ENCODE measurements around the gene IFT27.

IFT27 gene

DNA sequence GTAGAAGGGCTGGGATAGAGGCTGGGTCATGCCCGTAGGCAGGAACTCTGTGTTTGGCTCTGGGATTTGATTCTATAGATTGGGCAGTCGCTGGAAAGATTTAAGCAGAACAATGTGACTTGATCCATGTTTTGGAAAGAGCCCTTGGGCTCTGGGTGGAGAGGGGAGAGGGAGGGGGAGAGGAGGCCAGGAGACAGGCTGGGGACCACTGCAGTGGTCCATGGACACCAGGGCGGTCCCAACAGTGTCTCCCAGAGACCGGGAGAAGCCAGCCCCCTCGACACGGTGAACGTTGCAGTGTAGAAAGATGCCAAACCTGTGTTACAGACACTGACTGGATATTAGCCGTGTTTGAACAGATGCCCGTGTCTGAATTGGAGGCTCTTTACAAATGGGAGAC is 21.5 kb upstream of the IFT27 start:
- DNase-seq (ENCODE audit: extremely low read depth in 1 of 2, low read depth in 1 of 2) = no peak

DNA sequence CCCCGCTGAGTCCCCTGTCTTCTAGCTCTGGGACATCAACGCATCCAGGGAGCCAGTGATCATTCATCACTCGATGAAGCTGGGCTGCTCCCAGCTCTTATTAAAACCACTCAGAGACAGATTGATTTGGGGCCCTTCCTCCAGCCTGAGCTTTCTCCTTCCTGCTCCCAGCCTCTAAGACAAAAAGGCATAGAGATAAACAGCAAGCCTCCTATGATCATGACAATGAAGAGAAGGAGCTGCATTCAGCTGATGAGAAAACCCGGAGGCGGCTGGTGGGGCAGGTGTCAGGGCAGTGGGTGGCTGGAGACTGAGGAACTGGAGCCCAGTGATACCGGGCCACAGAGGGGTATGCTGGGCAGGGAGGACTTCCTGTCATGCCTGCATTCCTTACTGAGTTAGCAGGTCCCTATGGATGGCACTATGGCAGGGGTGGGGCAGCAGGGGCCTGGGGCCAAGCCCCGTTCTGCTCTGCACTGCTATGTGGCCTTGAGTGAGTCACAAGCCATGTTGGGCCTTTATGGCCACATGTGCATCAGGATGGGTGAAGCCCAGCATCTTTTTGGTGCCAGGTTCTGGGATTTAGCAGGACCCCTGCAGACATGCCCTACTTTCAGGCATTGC is 20.7 kb upstream of the IFT27 start:
- no peak for DNase-seq (ENCODE audit: extremely low read depth in 1 of 2, low read depth in 1 of 2)

DNA sequence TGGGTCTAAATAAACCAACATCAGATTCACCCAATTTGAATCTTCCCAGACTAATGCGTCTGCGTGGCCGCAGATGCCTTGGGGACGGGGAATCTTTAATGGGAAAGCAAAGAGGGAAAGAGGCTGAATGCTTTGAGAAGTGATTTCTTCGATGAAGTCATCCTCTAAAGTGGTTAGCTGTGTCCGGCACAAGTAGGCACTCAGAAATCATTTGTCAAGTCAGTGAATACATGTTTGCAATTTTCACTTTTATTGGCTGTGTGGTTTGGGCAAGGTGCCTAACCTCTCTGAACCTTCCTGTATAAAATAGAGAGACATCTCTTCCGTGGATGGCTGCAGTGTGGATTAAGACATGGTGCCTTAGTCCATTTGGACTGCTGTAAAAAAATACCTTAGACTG is 19.7 kb upstream of the IFT27 start:
- no peak for DNase-seq (ENCODE audit: extremely low read depth in 1 of 2, low read depth in 1 of 2)

DNA sequence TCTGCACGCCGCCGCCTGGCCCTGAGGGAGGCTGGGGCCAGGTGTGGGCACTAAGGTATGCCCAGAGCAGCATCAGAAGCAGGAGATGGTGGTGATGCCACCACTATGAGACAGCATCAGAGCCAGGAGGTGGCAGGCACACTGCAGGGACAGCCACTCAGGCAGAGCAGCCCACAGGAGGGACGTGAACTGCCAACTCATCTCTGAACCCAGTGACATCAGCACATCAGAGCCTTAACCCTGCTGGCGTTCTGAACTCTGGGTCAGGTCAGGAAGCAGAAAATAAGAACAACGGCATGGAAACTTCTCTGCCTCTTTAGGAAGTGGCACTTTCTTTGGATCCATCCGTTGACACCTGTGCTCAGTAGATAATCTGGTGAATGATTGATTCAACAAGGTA is 14.7 kb upstream of the IFT27 start:
- DNase-seq (ENCODE audit: extremely low read depth in 1 of 2, low read depth in 1 of 2) = peak in 1 of 2 donors; percentile 44

DNA sequence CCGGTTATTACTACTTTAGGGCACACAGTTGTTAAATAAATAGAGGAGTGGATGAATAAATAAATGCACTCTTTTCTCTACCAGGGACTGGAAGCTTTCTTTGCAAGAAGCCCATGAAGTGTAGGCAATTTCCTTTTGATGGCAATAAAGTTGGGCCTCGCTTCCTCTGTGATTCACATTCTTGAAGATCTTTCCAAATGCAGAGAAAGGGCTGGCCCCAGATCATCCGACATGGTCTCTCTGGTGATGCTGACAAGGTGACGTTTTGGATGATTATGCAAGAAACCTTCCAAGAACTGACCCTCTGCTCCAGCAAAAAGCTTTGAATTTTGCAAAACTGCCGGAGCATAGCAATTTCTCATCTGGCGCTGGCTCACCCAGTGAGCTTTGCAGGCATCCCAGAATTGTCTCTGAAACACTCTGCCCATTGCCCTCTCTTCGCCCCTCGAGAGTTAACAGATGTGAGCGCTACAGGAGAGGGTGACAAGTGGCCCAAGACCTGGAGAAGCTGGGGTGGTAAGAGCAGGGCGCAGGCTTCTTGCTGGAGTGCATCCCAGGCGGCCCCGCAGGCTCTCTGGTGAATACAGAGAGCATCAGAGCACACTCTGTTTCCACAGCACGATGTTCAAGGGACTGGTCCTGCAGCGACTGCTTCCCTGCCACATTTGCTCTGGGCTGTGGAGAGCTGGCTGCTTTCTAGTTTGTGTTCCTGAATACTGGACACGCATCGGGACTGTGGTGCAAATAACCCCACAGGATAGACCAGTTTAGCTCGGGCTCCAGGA is 11.5 kb upstream of the IFT27 start:
- no peak for DNase-seq (ENCODE audit: extremely low read depth in 1 of 2, low read depth in 1 of 2)

DNA sequence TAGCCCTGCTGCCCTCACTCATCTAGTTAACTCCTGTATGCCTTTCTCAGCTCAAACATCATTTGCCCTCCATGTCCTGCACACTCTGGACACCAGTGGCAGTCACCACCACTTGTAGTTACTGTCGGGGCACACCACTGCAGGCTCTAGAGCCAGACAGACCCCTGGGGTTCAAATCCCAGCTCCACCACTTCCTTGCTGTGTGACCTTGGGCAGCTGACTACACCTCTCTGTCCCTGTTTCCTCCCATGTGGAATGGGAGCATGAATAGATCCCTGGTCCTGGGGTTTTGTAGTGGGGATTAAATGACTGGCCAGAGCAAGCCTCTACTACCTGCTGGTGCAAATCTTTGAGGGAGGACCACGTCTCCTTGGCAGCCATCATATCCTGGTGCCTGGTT is 7.8 kb upstream of the IFT27 start:
- no peak for DNase-seq (ENCODE audit: extremely low read depth in 1 of 2, low read depth in 1 of 2)

DNA sequence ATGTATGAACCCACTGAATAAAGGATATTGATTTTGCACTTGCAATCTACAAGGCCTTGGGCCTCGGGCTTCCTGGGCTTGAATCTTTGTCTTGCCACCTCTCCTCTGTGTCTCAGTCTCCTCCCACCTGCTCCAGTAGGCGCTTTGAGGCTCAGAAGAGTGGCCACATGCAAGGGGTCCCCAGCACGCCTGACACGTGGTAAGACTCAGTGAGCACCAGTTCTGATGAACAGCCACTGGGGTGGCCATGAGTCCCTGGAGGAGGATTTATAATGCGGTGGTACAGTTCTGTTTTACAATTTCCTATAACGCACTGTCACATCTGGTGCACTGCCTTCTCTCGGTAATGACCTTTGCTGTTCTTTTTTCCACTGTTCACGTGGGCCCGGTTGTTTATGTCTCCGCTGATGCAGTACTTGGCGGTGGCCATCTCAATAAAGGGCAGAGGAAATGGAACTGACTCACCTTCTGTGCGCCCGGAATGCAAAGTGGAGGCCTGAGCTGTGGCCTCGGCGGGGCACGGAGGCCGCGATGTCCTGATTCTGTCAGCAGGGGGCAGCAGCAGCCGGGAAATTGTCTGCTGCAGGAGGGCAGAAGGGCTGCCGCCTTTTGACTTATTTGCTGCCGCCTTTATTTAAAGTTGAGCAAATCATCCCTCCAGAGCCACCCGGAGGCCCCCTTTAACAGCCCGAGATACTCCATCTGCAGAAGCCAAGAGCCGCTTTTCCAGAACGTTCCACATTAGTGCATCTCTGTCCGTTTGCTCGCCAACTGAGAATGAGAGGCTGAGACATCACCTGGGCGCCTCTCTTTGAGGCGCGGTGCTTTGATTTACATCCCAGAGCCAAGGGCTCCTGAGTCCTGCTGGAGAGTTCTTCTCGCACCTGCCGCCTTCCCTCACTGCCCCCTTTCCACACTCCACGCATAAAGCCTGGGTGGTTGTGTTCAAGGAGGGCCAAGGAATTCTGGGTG is 6.0 kb upstream of the IFT27 start:
- peak; percentile 72 to 75 for DNase-seq (ENCODE audit: extremely low read depth in 1 of 2, low read depth in 1 of 2)

DNA sequence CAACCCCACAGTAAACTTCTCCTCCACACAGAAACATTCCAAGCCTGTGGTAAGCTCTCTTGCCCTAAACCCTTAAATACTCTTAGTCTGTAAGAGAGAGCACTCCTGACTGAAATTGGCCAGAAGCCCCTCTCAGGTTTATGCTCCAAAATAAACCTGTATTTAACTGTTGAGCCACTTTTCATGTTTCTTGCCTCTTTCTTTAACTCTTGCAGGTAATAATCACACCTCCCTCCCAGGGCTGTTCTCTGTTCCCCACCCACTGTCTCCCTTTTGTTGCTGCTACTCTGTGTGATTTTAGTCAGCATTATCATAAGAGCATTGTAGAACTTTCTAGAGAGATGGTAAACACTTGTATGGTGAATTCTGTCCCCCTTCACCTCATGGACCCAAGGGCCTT is 2.1 kb upstream of the IFT27 start:
- no peak for DNase-seq (ENCODE audit: extremely low read depth in 1 of 2, low read depth in 1 of 2)

DNA sequence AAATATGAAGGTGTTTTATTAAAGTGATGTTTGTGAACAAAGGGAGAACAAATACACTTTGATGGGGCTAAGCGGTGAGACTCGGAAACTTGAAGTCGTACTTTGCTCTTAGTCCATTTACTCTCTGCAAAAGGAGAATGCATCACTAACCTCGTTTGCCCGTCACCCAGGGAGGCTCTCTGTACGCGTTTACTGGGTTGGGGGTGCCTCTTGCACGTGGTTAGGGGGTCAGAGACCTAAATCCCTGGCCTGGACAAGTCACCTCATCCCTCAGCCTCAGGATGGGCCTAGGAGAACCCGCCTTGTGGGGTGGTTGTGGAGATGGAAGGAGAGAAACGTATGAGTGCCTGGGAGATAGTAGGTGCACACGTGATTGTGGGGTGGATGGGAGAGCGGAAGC is 803 bp upstream of the IFT27 start:
- DNase-seq (ENCODE audit: extremely low read depth in 1 of 2, low read depth in 1 of 2) = no peak

DNA sequence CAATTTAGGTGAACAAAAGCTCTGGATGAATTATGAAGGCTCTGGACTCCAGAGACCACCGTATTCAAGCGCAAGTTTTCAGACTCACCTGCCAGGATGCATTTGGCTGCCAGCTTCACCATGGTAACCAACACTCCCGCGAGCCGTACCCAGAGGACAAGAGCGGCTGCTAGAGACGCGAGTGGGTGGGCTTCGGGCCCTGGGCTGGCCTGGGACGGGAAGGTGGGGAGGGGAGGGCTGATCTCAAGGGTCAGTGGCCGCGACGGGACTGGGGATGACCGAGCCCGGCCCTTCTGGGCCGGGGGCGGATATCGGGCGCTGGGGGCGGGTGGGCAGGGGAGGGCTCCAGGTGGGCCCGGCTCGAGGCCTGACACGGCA is 344 bp downstream of the IFT27 start:
- no peak for DNase-seq (ENCODE audit: extremely low read depth in 1 of 2, low read depth in 1 of 2)

DNA sequence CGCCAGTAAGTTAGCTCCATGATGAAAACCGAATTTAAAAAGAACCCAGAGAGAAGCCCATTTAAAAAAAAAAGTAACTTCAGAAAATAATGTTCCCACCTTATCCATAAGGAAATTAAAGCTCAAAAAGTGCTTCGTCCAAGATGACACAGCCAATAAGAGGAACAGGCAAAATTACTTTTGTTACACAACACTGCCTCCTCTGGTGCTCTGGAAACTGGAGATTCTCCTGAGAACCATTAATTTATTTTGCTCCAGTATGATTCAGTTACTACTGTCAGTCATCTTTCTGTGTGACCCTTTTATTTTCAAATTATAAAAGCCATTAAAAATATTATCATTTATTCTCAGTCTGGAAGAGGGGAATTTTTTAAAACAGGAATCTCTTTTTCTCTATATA is 2.0 kb downstream of the IFT27 start:
- DNase-seq (ENCODE audit: extremely low read depth in 1 of 2, low read depth in 1 of 2) = no peak

DNA sequence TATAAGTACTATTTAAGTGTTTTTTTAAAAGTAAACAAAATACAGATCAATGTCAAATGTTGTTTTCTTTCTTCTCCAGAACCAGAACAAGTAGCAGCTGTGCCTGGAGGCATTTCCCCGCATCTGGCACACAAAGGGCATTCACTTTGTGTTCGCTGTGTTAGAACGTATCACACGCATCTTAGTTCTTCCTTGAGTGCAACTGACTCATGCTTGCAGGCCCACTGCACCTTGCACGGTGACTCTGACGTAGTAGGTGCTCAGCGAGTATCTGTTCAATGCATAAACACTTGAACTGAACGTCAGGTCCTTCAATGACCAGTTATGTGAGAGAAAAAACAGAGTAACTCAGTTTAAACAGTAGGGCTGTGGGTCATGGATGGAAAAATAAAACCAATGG is 3.5 kb downstream of the IFT27 start:
- no peak for DNase-seq (ENCODE audit: extremely low read depth in 1 of 2, low read depth in 1 of 2)

DNA sequence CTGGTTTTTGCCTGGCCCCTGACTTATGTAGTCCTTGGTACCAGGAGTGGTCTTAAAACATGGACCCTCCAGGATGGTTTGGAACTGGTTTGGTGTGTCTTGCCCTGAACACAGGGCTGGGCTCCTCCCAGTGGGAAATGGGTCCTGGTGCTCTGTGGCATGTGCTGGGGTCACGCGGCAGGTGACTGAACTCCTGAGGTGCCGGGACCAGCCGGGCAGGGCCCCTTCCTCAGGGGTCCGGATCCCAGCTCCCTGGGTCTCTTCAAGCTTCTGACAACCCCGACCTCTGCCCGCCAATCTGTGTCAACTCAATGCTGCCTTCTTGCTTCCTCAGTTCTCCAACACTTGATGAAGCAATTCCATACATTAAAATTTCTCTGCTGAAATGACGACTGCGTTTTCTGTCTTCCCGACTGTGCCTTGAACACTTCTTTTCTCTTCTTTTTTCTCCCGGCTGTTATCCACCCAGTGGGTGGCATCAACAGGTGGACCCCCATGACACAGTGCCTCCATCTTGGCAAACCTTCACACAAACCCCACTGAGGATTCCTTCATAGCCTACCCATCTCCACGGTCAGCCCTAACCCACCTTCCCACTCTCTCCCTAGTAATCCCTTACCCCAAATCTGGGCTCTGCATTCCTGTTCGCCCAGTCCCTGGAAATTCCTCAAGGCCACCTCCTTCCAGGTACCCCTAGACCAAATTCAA is 4.4 kb downstream of the IFT27 start:
- no peak for DNase-seq (ENCODE audit: extremely low read depth in 1 of 2, low read depth in 1 of 2)

DNA sequence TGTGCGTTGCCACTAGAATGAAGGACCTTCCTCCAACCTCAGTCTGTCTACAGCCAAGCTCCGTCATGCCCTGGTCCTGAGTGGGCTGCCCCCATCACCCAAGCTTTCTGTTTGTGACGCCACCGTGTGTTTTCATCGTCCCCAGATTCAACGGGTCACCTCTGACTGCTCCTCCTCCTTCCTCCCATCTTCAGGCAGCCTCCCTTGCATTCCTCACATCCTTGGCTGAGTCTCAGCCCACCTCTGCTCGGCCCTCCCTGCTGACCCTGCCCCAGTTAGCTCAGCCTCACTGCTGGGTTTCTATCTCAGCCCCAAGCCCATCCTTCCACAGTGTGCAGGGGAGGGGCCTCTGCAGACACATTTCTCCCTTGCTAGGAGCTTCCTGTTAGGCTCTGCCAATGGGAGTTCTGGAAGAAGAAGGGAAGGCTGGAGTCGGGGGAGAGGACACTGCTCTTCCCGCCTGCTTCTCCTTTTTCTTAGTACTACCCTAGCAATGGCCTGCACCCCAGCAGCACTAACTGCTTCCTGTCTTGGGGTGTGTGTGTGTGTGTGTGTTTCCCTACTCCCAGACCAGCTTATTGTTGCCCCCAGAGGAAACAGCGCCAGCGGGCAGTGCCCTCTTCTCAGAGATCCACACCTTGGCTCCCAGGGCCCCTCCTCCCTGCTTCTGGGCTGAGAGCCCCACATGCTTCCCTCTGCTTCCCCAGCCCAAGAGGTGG is 5.2 kb downstream of the IFT27 start:
- no peak for DNase-seq (ENCODE audit: extremely low read depth in 1 of 2, low read depth in 1 of 2)

DNA sequence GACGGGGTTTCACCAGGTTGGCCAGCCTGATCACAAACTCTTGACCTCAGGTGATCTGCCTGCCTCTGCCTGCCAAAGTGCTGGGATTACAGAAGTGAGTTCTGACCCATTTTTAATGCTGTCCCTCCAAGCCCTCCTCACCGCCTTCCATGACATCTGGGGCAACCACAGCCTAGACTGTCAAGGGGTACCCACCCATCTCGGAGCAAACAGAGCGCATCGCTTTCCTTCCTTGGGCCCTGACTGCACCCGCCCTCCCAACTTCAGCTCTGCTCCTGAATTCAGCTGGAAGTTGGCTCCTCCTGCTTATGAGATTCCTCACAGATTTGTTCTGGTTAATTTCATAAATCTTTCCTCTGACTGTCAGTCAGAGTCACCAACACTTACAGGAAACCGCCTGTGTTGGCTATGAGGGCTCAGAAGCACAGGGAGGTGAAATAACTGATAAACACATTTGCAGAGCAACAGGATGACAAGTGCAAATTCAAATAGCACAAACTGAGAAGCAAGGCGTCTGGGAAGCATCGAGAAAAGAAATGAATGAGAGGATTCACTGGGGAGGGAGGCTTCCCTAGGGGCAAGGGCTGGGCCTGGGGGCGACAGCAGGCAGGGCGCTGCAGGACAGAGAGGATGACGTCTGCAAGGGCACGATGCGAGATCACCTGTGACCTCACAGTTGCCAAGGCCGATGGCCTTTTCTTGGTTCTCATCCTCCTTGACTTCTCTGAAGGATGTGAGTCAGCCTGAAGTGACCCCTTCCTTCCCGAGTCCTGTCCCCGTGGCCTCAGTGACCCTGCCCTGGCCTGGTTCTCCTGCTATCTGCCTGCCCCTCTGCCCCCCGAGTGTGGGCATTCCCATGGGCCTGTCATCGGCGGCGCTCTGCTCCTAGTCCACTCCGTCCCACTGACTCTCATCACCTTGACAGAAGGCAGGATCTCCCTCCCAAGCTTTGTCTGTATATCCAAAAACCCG is 6.1 kb downstream of the IFT27 start:
- DNase-seq (ENCODE audit: extremely low read depth in 1 of 2, low read depth in 1 of 2) = no peak

DNA sequence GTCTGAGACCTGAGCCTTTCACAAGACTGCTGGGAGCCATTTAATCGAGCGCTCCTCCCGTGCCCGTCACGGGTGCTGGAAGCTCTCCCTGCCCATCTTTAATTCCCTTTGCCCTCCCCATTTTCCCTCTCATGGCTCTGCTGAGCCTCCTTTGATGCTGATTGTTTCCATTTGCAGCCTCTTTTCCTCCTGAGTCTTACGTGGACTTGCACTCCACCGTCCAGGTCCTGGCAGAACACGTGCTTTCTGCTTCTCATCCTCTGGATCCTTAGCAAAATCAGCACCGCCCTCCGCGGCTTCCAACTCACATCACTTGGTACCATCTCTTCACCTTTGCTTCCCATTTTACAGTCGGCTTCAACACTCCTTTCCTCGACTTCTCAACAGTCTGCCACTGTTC is 7.3 kb downstream of the IFT27 start:
- DNase-seq (ENCODE audit: extremely low read depth in 1 of 2, low read depth in 1 of 2) = no peak

DNA sequence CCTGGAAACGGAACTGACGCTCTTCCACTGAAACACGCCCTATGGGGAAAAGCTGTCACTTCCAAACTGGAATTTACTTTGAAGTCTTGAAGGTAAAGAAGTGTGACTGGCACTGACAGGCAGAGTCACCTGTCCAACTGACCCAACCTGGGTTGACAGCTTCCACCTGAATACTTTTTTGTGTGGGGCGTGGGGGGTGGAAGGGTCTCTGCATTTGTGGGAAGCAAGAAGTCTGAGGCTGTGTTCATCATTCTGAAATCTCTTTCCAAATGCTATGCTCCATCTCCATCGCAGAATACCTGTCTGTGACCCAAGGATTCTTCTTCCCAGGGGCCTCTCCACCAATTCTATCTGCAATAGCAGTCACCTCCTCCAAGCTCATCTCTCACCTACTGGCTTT is 7.8 kb downstream of the IFT27 start:
- DNase-seq (ENCODE audit: extremely low read depth in 1 of 2, low read depth in 1 of 2) = no peak

DNA sequence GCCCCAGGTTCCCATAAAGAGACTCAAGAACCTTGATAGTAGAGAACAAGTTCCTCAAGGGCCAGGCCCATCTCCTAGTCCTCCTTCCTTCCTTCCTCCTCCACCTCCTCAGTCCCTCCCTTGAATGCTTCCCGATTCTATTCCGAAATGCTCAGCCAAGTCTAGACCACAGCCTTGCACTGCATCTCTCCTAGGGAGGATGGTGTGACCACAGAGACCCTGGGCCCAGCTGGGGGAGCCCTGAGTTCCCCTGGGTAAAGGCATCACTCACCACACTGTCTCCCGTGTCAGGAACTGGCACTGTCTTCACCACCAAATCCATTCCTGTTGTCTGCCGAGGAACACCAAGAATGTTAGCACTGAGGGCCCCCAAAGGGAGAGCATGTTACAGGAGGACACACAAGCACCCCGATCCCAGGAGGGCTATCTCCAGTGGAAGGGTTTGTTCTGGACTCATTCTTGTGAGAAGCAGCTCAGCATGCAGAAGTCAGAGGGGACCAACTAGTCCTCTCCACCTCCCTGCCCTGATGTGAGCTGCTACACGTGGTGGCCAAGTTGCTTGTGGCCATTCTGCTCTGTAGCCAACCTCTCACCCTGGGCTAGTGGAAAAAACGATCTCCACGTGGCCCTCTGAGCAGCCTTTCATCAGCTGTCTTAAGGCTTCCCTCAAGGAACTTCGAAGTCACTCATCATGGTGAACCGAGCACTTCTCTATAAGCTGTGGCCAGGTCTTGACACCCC is 8.7 kb downstream of the IFT27 start:
- no peak for DNase-seq (ENCODE audit: extremely low read depth in 1 of 2, low read depth in 1 of 2)

Measured in stimulated activated CD8-positive, alpha-beta memory T cell treated with anti-CD3 and anti-CD28 coated beads, Interleukin-7, amount 100 ng/mL, for 48 hours (primary cell).